Right lobe of liver (tissue), 6 donors: ENCODE data around the gene CYB561D1. TPM values are rescaled to one million over a fixed set of nuclear protein-coding genes. Genes with fewer than 3 reads are reported as not detected.

ENCODE experiments used
- ATAC-seq, 4 donors: fragments of 200-7000 bp; cut with Tn5 transposase; one replicate each; pipeline ENCODE4 v1.9.1; 2020; ENCODE audit warnings: mild to moderate bottlenecking in 4 of 4, moderate library complexity in 4 of 4
- DNase-seq, 3 donors: peaks; one replicate each; pipeline ENCODE4 v3.0.0-alpha.2; 2020
- H3K27ac ChIP-seq, 3 donors: fragments of 200-600 bp; one replicate each; pipeline ENCODE4 v1.8.0; 2022
- H3K27me3 ChIP-seq, 2 donors: fragments of 200-600 bp; one replicate each; pipeline ENCODE4 v1.8.0; 2022
- H3K36me3 ChIP-seq, 4 donors: fragments of 200-600 bp; sonication (generic) in 1 of 4; one replicate each; pipeline versions ENCODE4 v1.5.1 to v1.8.0; 2017 to 2022; ENCODE audit warnings: control low read depth in 1 of 4
- H3K4me1 ChIP-seq, 4 donors: fragments of 200-600 bp; sonication (generic) in 1 of 4; one replicate each; pipeline versions ENCODE4 v1.5.1 to v1.8.0; 2017 to 2022; ENCODE audit warnings: control low read depth in 1 of 4
- H3K4me3 ChIP-seq, 3 donors: fragments of 200-600 bp; one replicate each; pipeline ENCODE4 v1.8.0; 2022
- H3K9me3 ChIP-seq, 4 donors: fragments of 200-600 bp; sonication (generic) in 1 of 4; one replicate each; pipeline versions ENCODE4 v1.5.1 to v1.8.0; 2017 to 2022; ENCODE audit warnings: control low read depth in 1 of 4
- CTCF ChIP-seq, 4 donors: fragments of 200-600 bp in 3 of 4; fragments of 450-650 bp in 1 of 4; IDR thresholded peaks; one replicate each; pipeline versions ENCODE4 v1.5.1 to v1.8.0; 2016 to 2022; ENCODE audit warnings: antibody characterized with exemption in 4 of 4, mild to moderate bottlenecking in 2 of 4
- POLR2A ChIP-seq: fragments of 450-650 bp; IDR thresholded peaks from one replicate; pipeline ENCODE4 v1.6.1; 2017; ENCODE audit warnings: antibody characterized with exemption, mild to moderate bottlenecking
- WGBS: methylation state at CpG from one replicate; pipeline ENCODE4 v1.1.6; 2018; ENCODE audit warnings: low coverage, low lambda C conversion rate; ENCODE audit not compliant: insufficient coverage; ENCODE audit errors: missing lambda C conversion rate; 5-methylcytosine and 5-hydroxymethylcytosine counted together
- intact Hi-C, 2 donors: fragments of 100-400 bp; cut with DNase I; formaldehyde crosslinking; loops; one replicate each; pipeline versions ENCODE4 v1.11.2 to v1.14.1; 2022
- total RNA-seq, 6 experiments: library from RNA; depleted of rRNA in 2 of 6; stranded (reverse); fragments of >200 nt in 2 of 6; fragmentation: NEBNext Ultra II Directional in 3 of 6; extraction: Animal tissue kit (Norgen Biotek cat#: 25700) in 3 of 6; gene quantifications; one replicate each; pipeline versions ENCODE4 v1.1.0 to v1.2.4, GENCODE V29; 2016 to 2023
- donor health status: DM: no; HTN: yes; CAD: no.
- donor health status: DM: no; HTN: no; CAD: no.
- donor health status: DM: no; HTN: no; CAD: no.
- donor health status: DM: no; HTN: yes; CAD: no.
- donor health status: DM: no; HTN: yes; CAD: no.

CYB561D1 gene
- total RNA-seq, 6 experiments from 2014 or later = 1.5 to 3.1 (median 2.4) TPM

GRCh38 chr1:109497449-109498160 lies 3.7 kb downstream of the CYB561D1 start:
- TF ChIP-seq CTCF (IDR thresholded peaks at IDR 0.05) = no peak
- Histone ChIP-seq H3K4me3 (no peak overlapping the region), H3K27me3 (no peaks in the 10 kb centered on the region), H3K36me3 (peaks cover 0 to 13% (median 0%) of the 10 kb centered on the region in 4 donors), H3K4me1 (peaks cover 0 to 9% (median 2%) of the 10 kb centered on the region in 4 donors), H3K9me3 (no peaks in the 10 kb centered on the region), H3K27ac (no peak overlapping the region)
- no peak for ATAC-seq
- intact Hi-C loops = loop anchor here in 1 of 2 donors (5.0 kb wide), 1 partner anchor 35 kb away; no protein-coding TSS in a partner anchor
- DNase-seq = no peak
- 36% methylated on average over 5 of the region's 9 CpGs for WGBS

- no peak overlapping the region for H3K27ac ChIP-seq
- H3K9me3 ChIP-seq = no peaks in the 10 kb centered on the region
- peaks cover 0 to 9% (median 2%) of the 10 kb centered on the region in 4 donors for H3K4me1 ChIP-seq
- H3K27me3 ChIP-seq = no peaks in the 10 kb centered on the region
- WGBS = 64% methylated on average over 8 of the region's 12 CpGs
- intact Hi-C loops = loop anchor here in 1 of 2 donors (5.0 kb wide), 1 partner anchor 34 kb away; no protein-coding TSS in a partner anchor
- H3K36me3 ChIP-seq = peaks cover 0 to 13% (median 0%) of the 10 kb centered on the region in 4 donors
- DNase-seq (peak in 1 of 3 donors; percentile 44), ATAC-seq (no peak)
- no peak overlapping the region for H3K4me3 ChIP-seq
- peak; percentile 17 to 40 (median 38) for TF ChIP-seq CTCF (IDR thresholded peaks at IDR 0.05)
- no peak for TF ChIP-seq POLR2A
Observed at GRCh38 chr1:109498161-109498801, 4.4 kb downstream of the CYB561D1 start.

- TF ChIP-seq CTCF (IDR thresholded peaks at IDR 0.05) (no peak), POLR2A (no peak)
- Histone ChIP-seq H3K36me3 (peaks cover 0 to 13% (median 0%) of the 10 kb centered on the region in 4 donors), H3K27ac (no peak overlapping the region), H3K4me1 (peaks cover 0 to 6% (median 2%) of the 10 kb centered on the region in 4 donors), H3K4me3 (no peak overlapping the region), H3K9me3 (no peaks in the 10 kb centered on the region), H3K27me3 (no peaks in the 10 kb centered on the region)
- no peak for ATAC-seq
- whole genome bisulfite sequencing = 82% methylated on average over 6 of the region's 7 CpGs
- intact Hi-C loops = loop anchor here in 1 of 2 donors (5.0 kb wide), 1 partner anchor 33 kb away; no protein-coding TSS in a partner anchor
- no peak for DNase-seq
Observed at GRCh38 chr1:109499081-109499480, 5.2 kb downstream of the CYB561D1 start.

- no peak overlapping the region for H3K4me3 ChIP-seq
- TF ChIP-seq POLR2A = no peak
- TF ChIP-seq CTCF (IDR thresholded peaks at IDR 0.05) = peak; percentile 29 to 48 (median 40)
- intact Hi-C loops = loop anchor here in 1 of 2 donors (5.0 kb wide), 1 partner anchor 32 kb away; no protein-coding TSS in a partner anchor
- DNase-seq (peak in 1 of 3 donors; percentile 53), ATAC-seq (peak; percentile 60 to 70 (median 61))
- no peaks in the 10 kb centered on the region for H3K27me3 ChIP-seq
- no peak overlapping the region for H3K27ac ChIP-seq
- no peaks in the 10 kb centered on the region for H3K9me3 ChIP-seq
- H3K4me1 ChIP-seq = peaks cover 0 to 2% (median under 1%) of the 10 kb centered on the region in 4 donors
- WGBS = 89% methylated on average over 2 of the region's 4 CpGs
- peaks cover 0 to 13% (median 0%) of the 10 kb centered on the region in 4 donors for H3K36me3 ChIP-seq
Observed at GRCh38 chr1:109499661-109500536, 6.0 kb downstream of the CYB561D1 start.
